Astrocyte of the cerebellum (primary cell): ENCODE data around the gene TMEM235.

Experiments used
- DNase-seq: peaks from one replicate; pipeline ENCODE4 v3.0.0-alpha.2; 2011; ENCODE audit warnings: low read depth
- H3K4me3 ChIP-seq: 2 replicates; pipeline ENCODE4 v1.5.1; 2011; ENCODE audit warnings: mild to moderate bottlenecking, low read depth, low read length, moderate library complexity
- in situ Hi-C: cut with HindIII; loops from 2 replicates; pipeline ENCODE4 v1.10.0; 2017; ENCODE audit warnings: low sequenced_read_pairs
- TF ChIP-seq, protein P1 (sequence below): IDR thresholded peaks from 2 replicates; pipeline ENCODE4 v1.5.1; 2012; ENCODE audit warnings: low read length, low read depth, moderate library complexity, mild to moderate bottlenecking; ENCODE audit errors: missing control alignments

TMEM235 gene

DNA sequence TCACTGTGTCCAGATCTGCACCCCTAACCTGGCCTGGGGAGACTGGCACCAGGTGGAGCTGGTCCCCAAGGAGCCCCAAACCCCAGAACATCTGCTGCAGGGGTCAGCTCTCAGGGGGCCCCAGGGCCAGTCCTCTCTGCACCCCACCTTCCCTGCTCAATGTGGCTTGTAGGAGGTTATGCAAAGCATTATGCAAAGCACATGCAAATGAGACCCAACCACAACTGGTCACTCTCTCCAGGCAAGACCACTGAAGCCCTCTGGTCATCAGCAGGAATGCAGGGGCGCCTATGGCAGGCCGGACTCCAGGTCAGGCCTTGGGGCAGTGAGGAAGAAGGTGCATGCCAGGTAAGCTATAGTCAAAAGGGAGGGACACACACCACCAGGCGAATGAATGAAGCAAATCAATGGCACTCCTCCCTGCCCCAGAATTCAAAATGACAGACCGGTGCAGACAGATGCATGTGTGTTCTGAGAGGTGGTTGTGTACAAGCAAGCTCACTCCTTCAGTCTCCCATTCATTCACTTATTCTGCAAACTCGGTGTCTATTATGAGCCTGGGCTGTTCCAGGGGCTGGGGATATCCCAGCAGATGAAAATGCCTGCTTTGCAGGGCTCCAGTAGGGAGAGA, 48.0 kb downstream of the TMEM235 start:
- no peak for DNase-seq
- H3K4me3 ChIP-seq: no peak overlapping the region
- TF ChIP-seq, protein P1, sequence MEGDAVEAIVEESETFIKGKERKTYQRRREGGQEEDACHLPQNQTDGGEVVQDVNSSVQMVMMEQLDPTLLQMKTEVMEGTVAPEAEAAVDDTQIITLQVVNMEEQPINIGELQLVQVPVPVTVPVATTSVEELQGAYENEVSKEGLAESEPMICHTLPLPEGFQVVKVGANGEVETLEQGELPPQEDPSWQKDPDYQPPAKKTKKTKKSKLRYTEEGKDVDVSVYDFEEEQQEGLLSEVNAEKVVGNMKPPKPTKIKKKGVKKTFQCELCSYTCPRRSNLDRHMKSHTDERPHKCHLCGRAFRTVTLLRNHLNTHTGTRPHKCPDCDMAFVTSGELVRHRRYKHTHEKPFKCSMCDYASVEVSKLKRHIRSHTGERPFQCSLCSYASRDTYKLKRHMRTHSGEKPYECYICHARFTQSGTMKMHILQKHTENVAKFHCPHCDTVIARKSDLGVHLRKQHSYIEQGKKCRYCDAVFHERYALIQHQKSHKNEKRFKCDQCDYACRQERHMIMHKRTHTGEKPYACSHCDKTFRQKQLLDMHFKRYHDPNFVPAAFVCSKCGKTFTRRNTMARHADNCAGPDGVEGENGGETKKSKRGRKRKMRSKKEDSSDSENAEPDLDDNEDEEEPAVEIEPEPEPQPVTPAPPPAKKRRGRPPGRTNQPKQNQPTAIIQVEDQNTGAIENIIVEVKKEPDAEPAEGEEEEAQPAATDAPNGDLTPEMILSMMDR: no peak
- in situ Hi-C loops: no loop called here

DNA sequence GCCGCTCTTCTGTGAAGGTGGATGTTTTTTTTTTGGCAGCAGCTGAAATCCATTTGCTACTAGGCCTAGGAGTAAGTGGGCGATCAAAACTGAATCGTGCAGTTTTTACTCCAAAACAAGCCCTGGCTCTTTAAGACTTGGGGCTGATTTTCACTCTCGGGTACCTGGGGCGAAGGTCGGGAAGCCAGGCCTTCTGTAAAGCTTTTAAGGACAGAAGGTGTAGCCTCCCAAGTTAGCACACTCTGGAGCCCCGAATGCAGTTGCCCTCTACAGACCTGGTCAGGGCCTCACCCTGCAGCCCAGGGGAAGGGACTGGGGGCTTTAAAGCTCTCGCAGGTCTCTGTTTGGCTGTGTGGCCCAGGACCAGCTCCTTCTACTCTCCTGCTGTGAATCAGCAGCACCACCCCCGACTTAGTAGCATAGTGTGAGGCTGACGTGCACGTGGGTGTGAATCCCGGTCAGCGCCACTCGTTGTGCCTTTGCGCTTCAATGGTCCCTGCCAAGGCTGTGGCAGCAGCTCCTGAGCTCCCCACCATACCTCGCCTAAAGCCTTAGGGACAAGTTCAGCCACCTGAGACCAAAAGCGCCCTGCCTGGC, 49.9 kb downstream of the TMEM235 start:
- in situ Hi-C loops: no loop called here
- TF ChIP-seq, protein P1: no peak
- no peak overlapping the region for H3K4me3 ChIP-seq
- no peak for DNase-seq

DNA sequence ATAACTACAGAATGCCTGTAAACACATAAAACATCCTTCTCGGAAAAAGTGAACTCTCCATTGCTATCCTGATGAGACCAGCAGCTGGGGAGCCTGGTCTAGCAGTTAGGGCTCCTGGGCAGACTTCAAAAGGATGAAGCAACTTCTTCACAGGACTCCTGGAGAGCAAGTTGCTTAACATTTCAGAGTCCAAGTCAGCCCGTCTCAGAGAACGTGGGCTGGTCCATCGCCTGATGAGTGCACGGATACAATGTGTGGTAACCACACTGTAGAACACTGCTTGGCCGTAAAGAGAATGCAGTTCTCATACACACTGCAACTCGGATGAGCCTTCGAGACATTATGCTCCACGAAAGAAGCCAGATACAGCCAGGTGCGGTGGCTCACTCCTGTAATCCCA, 52.7 kb downstream of the TMEM235 start:
- H3K4me3 ChIP-seq: no peak overlapping the region
- TF ChIP-seq, protein P1: no peak
- DNase-seq: no peak
- in situ Hi-C loops: no loop called here

DNA sequence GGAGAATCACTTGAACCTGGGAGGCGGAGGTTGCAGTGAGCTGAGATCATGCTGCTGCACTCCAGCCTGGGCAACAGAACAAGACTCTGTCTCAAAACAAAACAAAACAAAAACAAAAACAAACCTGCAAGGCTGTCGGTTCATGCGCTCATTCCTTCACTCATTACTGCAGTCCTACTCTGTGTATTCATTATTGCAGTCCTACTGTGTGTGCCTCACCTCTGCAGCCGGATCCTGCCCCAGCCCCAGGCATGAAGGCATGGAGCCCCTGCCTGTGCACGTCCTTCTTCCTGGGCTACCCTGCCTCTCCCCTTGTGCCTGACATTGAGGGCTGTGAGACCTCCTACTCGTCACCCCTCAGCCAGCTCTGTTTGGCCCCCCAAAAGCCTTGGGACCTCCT, 57.6 kb downstream of the TMEM235 start:
- TF ChIP-seq, protein P1: no peak

DNA sequence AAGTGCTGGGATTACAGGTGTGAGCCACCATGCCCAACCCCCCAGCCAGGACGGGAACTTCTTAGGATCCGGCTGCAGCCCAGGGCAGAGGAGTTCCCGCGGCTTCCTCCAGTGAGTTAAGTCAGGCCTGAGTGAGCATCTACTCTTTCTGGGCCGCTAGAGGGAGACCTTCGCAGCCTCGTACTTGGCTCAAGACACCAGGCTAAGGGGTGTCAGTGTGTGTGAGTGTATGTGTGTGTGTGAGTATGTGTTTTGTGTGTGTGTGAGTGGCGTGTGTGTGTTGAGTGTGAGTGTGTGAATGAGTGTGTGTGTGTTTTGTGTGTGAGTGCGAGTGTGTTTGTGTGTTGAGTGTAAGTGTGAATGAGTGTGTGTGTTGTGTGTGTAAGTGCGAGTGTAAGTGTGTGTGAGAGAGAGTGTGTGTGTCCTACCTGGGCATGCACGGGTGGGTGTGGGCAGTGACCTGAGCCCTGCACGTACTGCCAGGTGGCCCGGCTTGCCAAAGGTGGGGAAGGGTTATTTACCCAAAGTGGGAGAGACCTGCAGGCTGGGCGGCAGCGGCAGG, 58.5 kb downstream of the TMEM235 start:
- H3K4me3 ChIP-seq: no peak overlapping the region
- TF ChIP-seq, protein P1: peak; percentile 92
- in situ Hi-C loops: loop anchor here (5.0 kb wide), 1 partner anchor 52 kb away; no protein-coding TSS in a partner anchor
- peak; percentile 80 for DNase-seq

More for the DNA sequence above, 57.6 kb downstream of the TMEM235 start:
- H3K4me3 ChIP-seq: no peak overlapping the region
- in situ Hi-C loops: no loop called here
- DNase-seq: no peak
